ENCODE results near the gene C19orf53. TPM values are rescaled to one million over a fixed set of nuclear protein-coding genes. Genes with fewer than 3 reads are reported as not detected.

The C19orf53 gene
- polyA plus RNA-seq, 1 donor (not counting 4 experiments of a cell fraction or from before 2014, with no cell fraction given): 143 TPM

- no peak for FAIRE-seq
- no peak overlapping the region for H3K9ac ChIP-seq (ENCODE audit: control insufficient read depth, extremely low read depth, insufficient read depth, low read length)
- dilution Hi-C loops (cut with MboI; ENCODE audit: extremely low pct_ligation_motif_present, low sequenced_read_pairs): no loop called here
These were observed 11.5 kb upstream of the C19orf53 start for GRCh38 chr19:13762635-13763235.

GRCh38 chr19:13763265-13763664, 11.0 kb upstream of the C19orf53 start:
- Histone ChIP-seq H3K27me3 (ENCODE audit: control insufficient read depth, extremely low read depth, insufficient read depth, low read length) (no peaks in the 10 kb centered on the region), H3K4me1 (ENCODE audit: control insufficient read depth, extremely low read depth, insufficient read depth, low read length) (peaks cover 4% of the 10 kb centered on the region), H3K9me3 (ENCODE audit: control insufficient read depth, low read depth, low read length) (no peaks in the 10 kb centered on the region), H3K79me2 (ENCODE audit: control insufficient read depth, insufficient read depth, low read length) (peaks cover 26% of the 10 kb centered on the region), H2AFZ (ENCODE audit: control insufficient read depth, low read length) (no peak overlapping the region), H3K4me2 (ENCODE audit: control insufficient read depth, extremely low read depth, insufficient read depth, low read depth, low read length) (no peak overlapping the region), H4K20me1 (ENCODE audit: control insufficient read depth, extremely low read depth, insufficient read depth, low read length) (no peaks in the 10 kb centered on the region), H3K9ac (ENCODE audit: control insufficient read depth, extremely low read depth, insufficient read depth, low read length) (no peak overlapping the region), H3K4me3 (ENCODE audit: control insufficient read depth in 2 of 3, extremely low read depth in 1 of 3, insufficient read depth in 2 of 3, low read depth in 1 of 3, low read length in 3 of 3) (no peak overlapping the region), H3K27ac (ENCODE audit: control insufficient read depth, insufficient read depth, low read length) (no peak overlapping the region), H3K9me1 (ENCODE audit: control insufficient read depth, extremely low read depth, insufficient read depth, low read length) (no peaks in the 10 kb centered on the region), H3K36me3 (ENCODE audit: control insufficient read depth in 2 of 2, extremely low read depth in 1 of 2, insufficient read depth in 2 of 2, low read length in 2 of 2) (peaks cover 13% of the 10 kb centered on the region in 2 experiments)
- dilution Hi-C loops (cut with MboI; ENCODE audit: extremely low pct_ligation_motif_present, low sequenced_read_pairs): no loop called here
- DNase-seq (ENCODE audit: low read depth, low spot score) (no peak), FAIRE-seq (no peak)
- TF ChIP-seq EZH2 (IDR thresholded peaks at IDR 0.05; ENCODE audit: low read length): no peak
- TF ChIP-seq, protein P1, sequence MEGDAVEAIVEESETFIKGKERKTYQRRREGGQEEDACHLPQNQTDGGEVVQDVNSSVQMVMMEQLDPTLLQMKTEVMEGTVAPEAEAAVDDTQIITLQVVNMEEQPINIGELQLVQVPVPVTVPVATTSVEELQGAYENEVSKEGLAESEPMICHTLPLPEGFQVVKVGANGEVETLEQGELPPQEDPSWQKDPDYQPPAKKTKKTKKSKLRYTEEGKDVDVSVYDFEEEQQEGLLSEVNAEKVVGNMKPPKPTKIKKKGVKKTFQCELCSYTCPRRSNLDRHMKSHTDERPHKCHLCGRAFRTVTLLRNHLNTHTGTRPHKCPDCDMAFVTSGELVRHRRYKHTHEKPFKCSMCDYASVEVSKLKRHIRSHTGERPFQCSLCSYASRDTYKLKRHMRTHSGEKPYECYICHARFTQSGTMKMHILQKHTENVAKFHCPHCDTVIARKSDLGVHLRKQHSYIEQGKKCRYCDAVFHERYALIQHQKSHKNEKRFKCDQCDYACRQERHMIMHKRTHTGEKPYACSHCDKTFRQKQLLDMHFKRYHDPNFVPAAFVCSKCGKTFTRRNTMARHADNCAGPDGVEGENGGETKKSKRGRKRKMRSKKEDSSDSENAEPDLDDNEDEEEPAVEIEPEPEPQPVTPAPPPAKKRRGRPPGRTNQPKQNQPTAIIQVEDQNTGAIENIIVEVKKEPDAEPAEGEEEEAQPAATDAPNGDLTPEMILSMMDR (optimal IDR thresholded peaks at IDR 0.05 in 1 of 3, IDR thresholded peaks at IDR 0.05 in 1 of 3, conservative IDR thresholded peaks at IDR 0.05 in 1 of 3; ENCODE audit: extremely low read depth in 1 of 3, insufficient read depth in 2 of 3, low read length in 3 of 3): no peak

More at GRCh38 chr19:13762635-13763235, 11.5 kb upstream of the C19orf53 start:
- Histone ChIP-seq H2AFZ (ENCODE audit: control insufficient read depth, low read length) (no peak overlapping the region), H3K79me2 (ENCODE audit: control insufficient read depth, insufficient read depth, low read length) (peaks cover 26% of the 10 kb centered on the region), H3K36me3 (ENCODE audit: control insufficient read depth in 2 of 2, extremely low read depth in 1 of 2, insufficient read depth in 2 of 2, low read length in 2 of 2) (peaks cover 13 to 15% of the 10 kb centered on the region in 2 experiments), H3K9me1 (ENCODE audit: control insufficient read depth, extremely low read depth, insufficient read depth, low read length) (no peaks in the 10 kb centered on the region), H4K20me1 (ENCODE audit: control insufficient read depth, extremely low read depth, insufficient read depth, low read length) (no peaks in the 10 kb centered on the region), H3K4me1 (ENCODE audit: control insufficient read depth, extremely low read depth, insufficient read depth, low read length) (peaks cover 4% of the 10 kb centered on the region), H3K4me3 (ENCODE audit: control insufficient read depth in 2 of 3, extremely low read depth in 1 of 3, insufficient read depth in 2 of 3, low read depth in 1 of 3, low read length in 3 of 3) (no peak overlapping the region), H3K4me2 (ENCODE audit: control insufficient read depth, extremely low read depth, insufficient read depth, low read depth, low read length) (no peak overlapping the region), H3K27me3 (ENCODE audit: control insufficient read depth, extremely low read depth, insufficient read depth, low read length) (no peaks in the 10 kb centered on the region), H3K9me3 (ENCODE audit: control insufficient read depth, low read depth, low read length) (no peaks in the 10 kb centered on the region), H3K27ac (ENCODE audit: control insufficient read depth, insufficient read depth, low read length) (no peak overlapping the region)
- no peak for TF ChIP-seq EZH2 (IDR thresholded peaks at IDR 0.05; ENCODE audit: low read length)
- TF ChIP-seq, protein P1 (optimal IDR thresholded peaks at IDR 0.05 in 1 of 3, IDR thresholded peaks at IDR 0.05 in 1 of 3, conservative IDR thresholded peaks at IDR 0.05 in 1 of 3; ENCODE audit: extremely low read depth in 1 of 3, insufficient read depth in 2 of 3, low read length in 3 of 3): no peak
- no peak for DNase-seq (ENCODE audit: low read depth, low spot score)
